ENCODE results near the gene DLEC1. TPM values are rescaled to one million over a fixed set of nuclear protein-coding genes. Genes with fewer than 3 reads are reported as not detected.

DLEC1 gene, protein sequence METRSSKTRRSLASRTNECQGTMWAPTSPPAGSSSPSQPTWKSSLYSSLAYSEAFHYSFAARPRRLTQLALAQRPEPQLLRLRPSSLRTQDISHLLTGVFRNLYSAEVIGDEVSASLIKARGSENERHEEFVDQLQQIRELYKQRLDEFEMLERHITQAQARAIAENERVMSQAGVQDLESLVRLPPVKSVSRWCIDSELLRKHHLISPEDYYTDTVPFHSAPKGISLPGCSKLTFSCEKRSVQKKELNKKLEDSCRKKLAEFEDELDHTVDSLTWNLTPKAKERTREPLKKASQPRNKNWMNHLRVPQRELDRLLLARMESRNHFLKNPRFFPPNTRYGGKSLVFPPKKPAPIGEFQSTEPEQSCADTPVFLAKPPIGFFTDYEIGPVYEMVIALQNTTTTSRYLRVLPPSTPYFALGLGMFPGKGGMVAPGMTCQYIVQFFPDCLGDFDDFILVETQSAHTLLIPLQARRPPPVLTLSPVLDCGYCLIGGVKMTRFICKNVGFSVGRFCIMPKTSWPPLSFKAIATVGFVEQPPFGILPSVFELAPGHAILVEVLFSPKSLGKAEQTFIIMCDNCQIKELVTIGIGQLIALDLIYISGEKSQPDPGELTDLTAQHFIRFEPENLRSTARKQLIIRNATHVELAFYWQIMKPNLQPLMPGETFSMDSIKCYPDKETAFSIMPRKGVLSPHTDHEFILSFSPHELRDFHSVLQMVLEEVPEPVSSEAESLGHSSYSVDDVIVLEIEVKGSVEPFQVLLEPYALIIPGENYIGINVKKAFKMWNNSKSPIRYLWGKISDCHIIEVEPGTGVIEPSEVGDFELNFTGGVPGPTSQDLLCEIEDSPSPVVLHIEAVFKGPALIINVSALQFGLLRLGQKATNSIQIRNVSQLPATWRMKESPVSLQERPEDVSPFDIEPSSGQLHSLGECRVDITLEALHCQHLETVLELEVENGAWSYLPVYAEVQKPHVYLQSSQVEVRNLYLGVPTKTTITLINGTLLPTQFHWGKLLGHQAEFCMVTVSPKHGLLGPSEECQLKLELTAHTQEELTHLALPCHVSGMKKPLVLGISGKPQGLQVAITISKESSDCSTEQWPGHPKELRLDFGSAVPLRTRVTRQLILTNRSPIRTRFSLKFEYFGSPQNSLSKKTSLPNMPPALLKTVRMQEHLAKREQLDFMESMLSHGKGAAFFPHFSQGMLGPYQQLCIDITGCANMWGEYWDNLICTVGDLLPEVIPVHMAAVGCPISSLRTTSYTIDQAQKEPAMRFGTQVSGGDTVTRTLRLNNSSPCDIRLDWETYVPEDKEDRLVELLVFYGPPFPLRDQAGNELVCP (N-terminal part only)
- total RNA-seq: under 1 TPM; 0.29 to 0.82 TPM
- long read RNA-seq: 0 reads

DNA sequence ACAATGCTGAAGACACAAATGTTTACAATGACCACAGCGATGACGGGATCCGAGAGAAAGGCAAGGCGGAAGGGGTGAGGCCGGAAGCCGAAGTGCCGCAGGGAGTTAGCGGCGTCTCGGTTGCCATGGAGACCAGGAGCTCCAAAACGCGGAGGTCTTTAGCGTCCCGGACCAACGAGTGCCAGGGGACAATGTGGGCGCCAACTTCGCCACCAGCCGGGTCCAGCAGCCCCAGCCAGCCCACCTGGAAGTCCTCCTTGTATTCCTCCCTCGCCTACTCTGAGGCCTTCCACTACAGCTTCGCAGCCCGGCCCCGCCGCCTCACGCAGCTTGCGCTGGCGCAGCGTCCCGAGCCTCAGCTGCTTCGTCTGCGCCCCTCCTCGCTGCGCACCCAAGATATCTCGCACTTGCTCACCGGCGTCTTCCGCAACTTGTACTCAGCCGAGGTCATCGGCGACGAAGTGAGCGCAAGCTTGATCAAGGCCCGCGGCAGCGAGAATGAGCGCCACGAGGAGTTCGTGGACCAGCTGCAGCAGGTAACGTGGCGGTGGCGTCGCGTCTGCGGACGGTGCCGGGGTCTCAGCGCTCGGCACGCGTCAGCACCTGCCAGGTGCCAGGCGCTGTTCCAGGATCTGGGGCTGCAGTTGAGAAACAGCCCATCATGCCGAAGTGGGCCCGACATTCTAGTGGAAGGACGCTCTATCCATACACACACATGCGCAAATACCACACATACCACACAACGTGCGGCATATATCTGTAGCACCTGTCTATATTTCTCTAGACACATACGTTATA is at the start of gene DLEC1:
Gene DLEC1, plus strand, starts transcription at position 108 of the 798 bp plus-strand sequence. Its CDS starts 18 bp downstream, at position 126.
- ATAC-seq: peak; percentile 77 to 83

GRCh38 chr3:37989821-37990480 is 49.1 kb upstream of the DLEC1 start:
- no peak for DNase-seq
- no peak for ATAC-seq

More for the DNA sequence above, at the start of gene DLEC1:
- peak; percentile 85 for DNase-seq
- intact Hi-C loops (cut with DNase I): no loop called here

DNA sequence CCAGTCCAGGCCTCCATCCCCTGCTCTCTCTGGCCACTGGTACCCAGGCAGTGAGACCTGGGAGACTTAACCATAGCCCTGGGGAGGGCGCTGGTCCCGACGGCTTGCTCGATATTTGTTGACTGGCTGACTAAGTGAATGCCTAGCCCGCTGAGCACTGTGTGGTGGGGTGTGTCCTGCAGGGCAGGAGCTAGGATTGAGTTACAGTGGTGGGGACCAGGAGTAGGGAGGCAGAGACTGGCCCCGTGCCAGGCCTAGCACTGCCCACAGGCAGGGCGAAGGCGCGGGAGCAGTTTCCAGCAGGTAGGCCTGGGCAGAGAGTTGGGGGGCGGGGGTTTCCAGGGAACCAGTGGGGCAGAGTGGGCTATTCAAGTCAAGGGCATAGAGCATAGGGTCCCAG is 48.5 kb upstream of the DLEC1 start, which contains the start of gene VILL:
Gene VILL, plus strand, starts transcription at position 260 of the 400 bp plus-strand sequence. CDS start 2,887 bp downstream, outside the sequence.
- intact Hi-C loops (cut with DNase I): no loop called here
- no peak for ATAC-seq
- no peak for DNase-seq

More at GRCh38 chr3:37989821-37990480, 49.1 kb upstream of the DLEC1 start:
- intact Hi-C loops (cut with DNase I): no loop called here

GRCh38 chr3:37991109-37991508 is 47.9 kb upstream of the DLEC1 start:
- DNase-seq: no peak
- no peak for ATAC-seq
- intact Hi-C loops (cut with DNase I): no loop called here

DNA sequence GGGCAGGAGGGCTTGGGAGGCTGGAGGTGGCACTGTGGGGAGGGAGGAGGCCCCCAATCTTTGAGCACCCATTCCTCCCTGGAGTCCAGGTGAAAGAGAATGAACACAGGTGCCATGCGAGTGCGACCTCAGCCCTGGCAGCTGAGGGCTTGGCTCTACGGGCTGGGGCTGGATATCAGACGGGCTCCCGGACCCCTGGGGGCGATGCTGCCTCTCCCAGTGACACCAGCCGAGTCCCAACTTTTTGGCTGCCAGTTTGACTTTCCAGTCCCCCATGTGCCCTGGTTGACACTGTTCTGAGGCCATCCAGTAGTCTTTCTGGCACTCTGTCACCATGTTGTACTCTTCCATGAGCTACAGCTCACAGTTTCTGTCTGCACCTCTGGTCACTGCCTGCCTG is 47.2 kb upstream of the DLEC1 start:
- intact Hi-C loops (cut with DNase I): no loop called here
- ATAC-seq: no peak
- DNase-seq: no peak

DNA sequence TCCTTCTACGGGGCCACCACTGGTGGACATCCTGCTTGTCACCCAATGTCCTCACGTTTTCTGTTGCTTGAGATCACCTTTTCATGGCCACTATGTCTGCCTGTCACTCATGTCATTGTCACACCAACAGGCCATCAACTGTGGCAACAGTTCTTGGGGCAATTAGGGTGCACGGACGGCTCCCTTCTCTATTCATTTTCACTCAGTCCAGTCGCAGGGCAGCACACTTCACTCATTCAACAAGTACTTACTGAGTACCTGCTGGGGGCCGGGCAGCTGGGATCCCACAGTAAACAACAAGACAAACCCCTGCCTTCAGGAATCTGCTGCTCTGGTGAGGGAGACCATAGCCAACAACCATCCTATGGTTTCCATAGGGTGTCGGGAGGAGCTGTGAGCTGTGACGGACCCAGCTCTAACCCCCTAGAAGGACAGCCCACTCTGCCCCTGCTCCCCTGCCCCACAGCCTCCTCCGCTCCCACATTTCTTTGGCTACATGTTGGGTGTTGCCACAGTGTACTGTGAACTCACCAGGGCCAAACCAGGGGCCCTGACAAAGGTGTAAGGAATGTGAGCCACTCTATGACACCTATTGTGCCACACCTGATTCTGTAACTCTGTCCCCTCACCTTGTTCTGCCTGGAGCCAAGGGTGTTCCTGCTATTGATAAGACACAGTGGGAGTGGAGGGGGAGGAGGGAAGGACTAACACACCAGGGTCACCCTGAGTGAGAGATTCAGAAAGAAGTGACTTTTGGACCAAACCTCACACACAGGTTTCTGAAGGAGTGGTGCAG is 46.5 kb upstream of the DLEC1 start:
- DNase-seq: no peak
- intact Hi-C loops (cut with DNase I): no loop called here

GRCh38 chr3:37993067-37993455 is 45.9 kb upstream of the DLEC1 start:
- no peak for ATAC-seq
- intact Hi-C loops (cut with DNase I): no loop called here
- peak; percentile 9 for DNase-seq

More for the DNA sequence above, 46.5 kb upstream of the DLEC1 start:
- no peak for ATAC-seq

GRCh38 chr3:37993460-37993819 is 45.6 kb upstream of the DLEC1 start:
- ATAC-seq: no peak
- no peak for DNase-seq
- intact Hi-C loops (cut with DNase I): no loop called here

DNA sequence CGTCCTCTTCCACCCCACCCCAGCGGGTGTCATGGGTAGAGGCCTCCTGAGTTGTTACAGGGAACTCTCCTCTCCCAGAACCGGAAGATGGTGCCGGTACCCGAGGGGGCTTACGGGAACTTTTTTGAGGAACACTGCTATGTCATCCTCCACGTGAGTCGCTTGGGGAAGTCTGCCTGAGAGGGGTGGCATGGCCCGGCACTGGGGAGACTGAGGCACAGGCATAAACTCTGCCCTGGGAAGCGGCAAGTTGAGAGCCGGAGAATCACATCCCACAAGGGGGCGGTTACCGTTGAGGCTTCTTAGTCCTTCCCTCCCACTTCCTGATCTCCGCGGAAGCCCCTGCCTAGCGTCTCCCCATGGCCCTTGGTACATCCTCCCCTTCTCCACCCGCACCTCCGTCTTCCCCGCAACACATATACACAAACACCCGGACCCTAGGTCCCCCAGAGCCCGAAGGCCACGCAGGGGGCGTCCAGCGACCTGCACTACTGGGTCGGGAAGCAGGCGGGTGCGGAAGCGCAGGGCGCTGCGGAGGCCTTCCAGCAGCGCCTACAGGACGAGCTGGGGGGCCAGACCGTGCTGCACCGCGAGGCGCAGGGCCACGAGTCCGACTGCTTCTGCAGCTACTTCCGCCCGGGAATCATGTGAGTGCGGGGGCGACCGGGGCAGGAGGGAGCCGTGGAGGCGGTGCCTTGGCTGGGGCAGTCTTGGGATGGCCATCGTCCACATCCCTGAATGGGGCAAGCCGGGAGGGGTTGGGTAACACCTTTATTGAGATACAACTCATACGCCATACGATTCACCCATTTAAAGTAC is 45.0 kb upstream of the DLEC1 start:
- intact Hi-C loops (cut with DNase I): no loop called here
- peak; percentile 89 for DNase-seq
- peak; percentile 71 to 76 for ATAC-seq

DNA sequence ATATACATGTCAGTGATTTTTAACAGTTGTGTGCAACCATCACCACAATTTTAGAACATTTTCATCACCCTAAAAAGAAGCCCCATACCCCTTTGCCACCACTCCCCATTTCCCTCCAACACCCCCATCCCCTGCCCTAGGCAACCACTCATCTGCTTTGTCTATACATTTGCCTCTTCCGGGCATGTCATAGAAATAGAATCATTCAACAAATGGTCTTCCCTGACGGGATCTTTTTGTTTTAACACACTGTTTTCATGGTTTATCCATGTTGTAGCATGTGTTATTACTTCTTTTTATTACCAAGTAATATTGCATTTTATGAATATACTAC is 44.4 kb upstream of the DLEC1 start:
- no peak for ATAC-seq
- intact Hi-C loops (cut with DNase I): no loop called here
- no peak for DNase-seq

DNA sequence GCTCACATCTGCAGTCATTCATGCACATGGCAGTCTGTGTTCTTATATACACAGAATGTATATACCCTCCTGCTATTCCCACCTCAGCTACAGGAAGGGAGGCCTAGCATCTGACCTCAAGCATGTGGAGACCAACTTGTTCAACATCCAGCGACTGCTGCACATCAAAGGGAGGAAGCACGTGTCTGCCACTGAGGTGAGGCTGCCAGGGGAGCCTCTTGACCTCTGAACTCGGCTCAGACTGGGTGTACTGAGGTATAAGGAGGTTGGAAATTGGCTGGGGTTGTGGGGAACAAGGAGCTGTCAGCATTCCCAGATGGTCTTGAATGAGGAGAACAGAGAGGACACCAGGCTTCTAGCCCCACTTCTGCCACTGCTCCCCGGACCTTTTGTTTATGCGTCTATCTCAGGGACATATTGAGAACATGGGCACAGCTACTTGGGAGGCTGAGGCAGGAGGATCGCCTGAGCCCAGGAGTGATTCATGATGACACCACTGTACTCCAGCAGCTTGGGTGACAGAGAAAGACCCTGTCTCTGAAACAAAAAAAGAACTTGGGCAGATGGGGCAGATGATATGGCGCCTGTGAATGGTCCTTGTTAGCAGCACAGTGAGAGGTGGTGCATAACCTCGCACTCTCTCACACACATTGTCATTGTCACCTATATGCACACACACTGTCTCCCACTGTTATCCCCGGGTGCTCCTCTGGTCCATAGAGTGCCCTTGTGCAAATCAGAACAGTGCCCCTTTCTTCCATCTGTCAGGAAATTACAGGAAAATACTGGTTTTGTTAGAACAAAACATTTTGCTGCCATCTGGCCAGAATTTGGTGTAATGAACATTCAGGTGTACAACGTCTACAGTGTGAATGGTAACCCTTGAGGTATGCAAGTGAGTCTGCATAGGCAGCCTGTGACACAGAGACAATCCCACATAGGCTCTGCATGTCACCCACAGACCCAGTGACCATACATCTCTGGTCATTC is 43.1 kb upstream of the DLEC1 start:
- ATAC-seq (no peak), DNase-seq (peak; percentile 9)
- intact Hi-C loops (cut with DNase I): no loop called here

DNA sequence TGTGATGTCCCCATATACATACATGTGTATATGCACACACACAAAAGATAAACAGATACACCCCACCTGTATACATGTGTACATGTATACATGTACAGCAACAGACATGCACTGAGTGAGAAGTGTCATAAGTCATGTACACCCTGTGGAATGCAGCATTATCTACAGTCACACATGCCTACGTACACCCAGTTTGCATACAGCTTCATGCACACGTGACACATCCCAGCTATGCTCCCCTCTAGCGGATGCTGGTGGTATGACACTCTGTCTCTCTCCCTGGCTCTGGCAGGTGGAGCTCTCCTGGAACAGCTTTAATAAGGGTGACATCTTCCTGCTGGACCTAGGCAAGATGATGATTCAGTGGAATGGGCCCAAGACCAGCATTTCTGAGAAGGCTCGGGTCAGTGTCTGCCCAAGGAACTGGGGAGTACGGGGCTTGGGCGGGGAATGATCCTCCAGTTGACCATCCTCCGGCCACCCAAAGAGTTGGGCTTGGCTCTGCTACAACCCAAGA is 42.2 kb upstream of the DLEC1 start:
- DNase-seq: peak; percentile 68
- intact Hi-C loops (cut with DNase I): no loop called here
- peak; percentile 3 to 14 for ATAC-seq

DNA sequence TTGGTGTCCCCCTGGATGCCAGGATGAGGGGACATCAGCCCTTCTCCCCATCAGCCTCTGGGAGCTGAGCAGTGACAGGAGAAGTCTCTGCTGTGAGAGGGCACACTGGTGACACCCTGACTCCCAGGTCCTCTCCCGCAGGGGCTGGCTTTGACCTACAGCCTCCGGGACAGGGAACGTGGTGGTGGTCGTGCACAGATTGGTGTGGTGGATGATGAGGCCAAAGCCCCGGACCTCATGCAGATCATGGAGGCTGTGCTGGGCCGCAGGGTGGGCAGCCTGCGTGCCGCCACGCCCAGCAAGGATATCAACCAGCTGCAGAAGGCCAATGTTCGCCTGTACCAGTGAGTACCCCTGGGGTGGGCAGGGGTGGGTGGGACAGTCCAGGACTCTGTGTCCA is 41.7 kb upstream of the DLEC1 start:
- intact Hi-C loops (cut with DNase I): no loop called here
- DNase-seq: peak; percentile 17
- no peak for ATAC-seq

GRCh38 chr3:37997791-37998370 is 41.1 kb upstream of the DLEC1 start:
- DNase-seq: peak; percentile 37
- ATAC-seq: no peak
- intact Hi-C loops (cut with DNase I): no loop called here

Measured in left cardiac atrium (tissue), 4 donors.